H1 (cell line): Measurements from ENCODE around the gene RBMS1. TPM values are rescaled to one million over a fixed set of nuclear protein-coding genes. Genes with fewer than 3 reads are reported as not detected.
A peak's percentile ranks its signal among the peaks of the same experiment; 100 is the strongest.

Source experiments
- CTCF ChIA-PET: fragments of 300-600 bp; sonication (Branson Sonifier 250); formaldehyde crosslinking; loops from one replicate; lab custom pipeline; 2021; ENCODE audit not compliant: partially characterized antibody; lab: Charles Lee
- POLR2A ChIA-PET: fragments of 300-600 bp; sonication (Branson Sonifier 250); formaldehyde crosslinking; loops from one replicate; lab custom pipeline; 2021; ENCODE audit warnings: inconsistent platforms; ENCODE audit not compliant: partially characterized antibody; lab: Charles Lee
- DNase-seq, 2 experiments: peaks; one replicate each; pipeline versions ENCODE4 v3.0.0 to v3.0.0-alpha.2; 2010 to 2022; ENCODE audit warnings: low spot score in 2 of 2, low read depth in 1 of 2, mixed read lengths in 1 of 2
- FAIRE-seq: peaks from 2 replicates; lab custom pipeline; 2011; peaks lifted over from hg19 to GRCh38; lab: Jason Lieb, UNC
- H2AFZ ChIP-seq: 2 replicates; pipeline ENCODE4 v1.8.1; 2012; ENCODE audit warnings: low read length, inconsistent platforms
- H2AK5ac ChIP-seq: 2 replicates; pipeline ENCODE4 v1.6.1; 2013; ENCODE audit warnings: low read depth, low read length
- H2BK120ac ChIP-seq: replicated peaks from 2 replicates; pipeline ENCODE3; 2013; ENCODE audit warnings: low read depth, low read length, inconsistent platforms
- H2BK12ac ChIP-seq: 2 replicates; pipeline ENCODE4 v1.6.1; 2013; ENCODE audit warnings: low read depth, low read length
- H2BK15ac ChIP-seq: 2 replicates; pipeline ENCODE4 v1.6.1; 2013; ENCODE audit warnings: low read length
- H2BK20ac ChIP-seq: 2 replicates; pipeline ENCODE4 v1.6.1; 2013; ENCODE audit warnings: low read length
- H2BK5ac ChIP-seq: 2 replicates; pipeline ENCODE4 v1.6.1; 2013; ENCODE audit warnings: low read depth, low read length
- H3K14ac ChIP-seq: 2 replicates; pipeline ENCODE4 v1.6.1; 2013; ENCODE audit warnings: inconsistent platforms; ENCODE audit not compliant: insufficient read length
- H3K18ac ChIP-seq: 2 replicates; pipeline ENCODE4 v1.6.1; 2013; ENCODE audit warnings: low read length; ENCODE audit errors: extremely low read depth
- H3K23ac ChIP-seq: 2 replicates; pipeline ENCODE4 v1.6.1; 2013; ENCODE audit warnings: inconsistent platforms; ENCODE audit not compliant: insufficient read length
- H3K23me2 ChIP-seq: 2 replicates; pipeline ENCODE4 v1.6.1; 2013; ENCODE audit warnings: low read depth, low read length
- H3K27ac ChIP-seq: 2 replicates; pipeline ENCODE4 v1.6.1; 2011; ENCODE audit warnings: low read depth, low read length, inconsistent platforms
- H3K27me3 ChIP-seq, 4 experiments: replicated peaks in 1 of 4; 1 replicate in 1 of 4; 2 replicates in 3 of 4; pipeline versions ENCODE4 v1.6.1 to v1.8.1; 2011 to 2013; ENCODE audit warnings: low read length in 3 of 4, mild to moderate bottlenecking in 3 of 4, inconsistent platforms in 2 of 4, mixed read lengths in 2 of 4, moderate library complexity in 1 of 4; ENCODE audit not compliant: control insufficient read depth in 3 of 4, insufficient read depth in 3 of 4; ENCODE audit errors: extremely low read depth in 1 of 4
- H3K36me3 ChIP-seq, 4 experiments: 2 replicates each; pipeline versions ENCODE4 v1.6.1 to v1.8.1; 2011 to 2013; ENCODE audit warnings: mild to moderate bottlenecking in 4 of 4, low read length in 3 of 4, moderate library complexity in 2 of 4, control low read depth in 1 of 4, inconsistent platforms in 1 of 4; ENCODE audit not compliant: insufficient read depth in 4 of 4, control insufficient read depth in 2 of 4
- H3K4ac ChIP-seq: replicated peaks from 2 replicates; pipeline ENCODE3; 2013; ENCODE audit warnings: low read length, low read depth, mixed read lengths, inconsistent platforms; ENCODE audit not compliant: insufficient read length
- H3K4me1 ChIP-seq, 4 experiments: replicated peaks in 1 of 4; 1 replicate in 1 of 4; 2 replicates in 3 of 4; pipeline versions ENCODE4 v1.6.1 to v1.8.1; 2011 to 2013; ENCODE audit warnings: low read length in 3 of 4, inconsistent platforms in 2 of 4, mixed read lengths in 1 of 4; ENCODE audit not compliant: insufficient read depth in 4 of 4, control insufficient read depth in 3 of 4
- H3K4me2 ChIP-seq, 2 experiments: 2 replicates each; pipeline versions ENCODE4 v1.6.1 to v1.8.1; 2011 to 2013; ENCODE audit warnings: low read depth in 2 of 2, low read length in 2 of 2, control low read depth in 1 of 2, inconsistent platforms in 1 of 2, mild to moderate bottlenecking in 1 of 2; ENCODE audit not compliant: insufficient read depth in 1 of 2
- H3K4me3 ChIP-seq, 4 experiments: fragments of 200-600, 300-600 bp in 1 of 4; sonication (generic), shearing (Covaris generic), sonication (Bioruptor Twin) in 1 of 4; 2 replicates each; pipeline versions ENCODE4 v1.5.1 to v1.8.1; 2011 to 2016; ENCODE audit warnings: low read length in 4 of 4, low read depth in 3 of 4, control low read depth in 2 of 4, inconsistent platforms in 2 of 4, mild to moderate bottlenecking in 2 of 4, mixed read lengths in 1 of 4, moderate library complexity in 1 of 4; ENCODE audit not compliant: insufficient read depth in 2 of 4; ENCODE audit errors: extremely low read depth in 1 of 4
- H3K56ac ChIP-seq: replicated peaks from 2 replicates; pipeline ENCODE3; 2013; ENCODE audit warnings: low read depth, mild to moderate bottlenecking, mixed read lengths, low read length, inconsistent platforms; ENCODE audit not compliant: insufficient read length
- H3K79me1 ChIP-seq: 2 replicates; pipeline ENCODE4 v1.6.1; 2013; ENCODE audit warnings: low read depth, low read length, control low read depth
- H3K79me2 ChIP-seq, 2 experiments: 2 replicates each; pipeline versions ENCODE4 v1.6.1 to v1.8.1; 2012 to 2013; ENCODE audit warnings: low read length in 2 of 2, mild to moderate bottlenecking in 2 of 2, inconsistent platforms in 1 of 2; ENCODE audit not compliant: insufficient read depth in 2 of 2, control insufficient read depth in 1 of 2
- H3K9ac ChIP-seq, 4 experiments: replicated peaks in 1 of 4; 1 replicate in 1 of 4; 2 replicates in 3 of 4; pipeline versions ENCODE4 v1.6.1 to v1.8.1; 2011 to 2013; ENCODE audit warnings: low read depth in 3 of 4, low read length in 3 of 4, control low read depth in 2 of 4, mild to moderate bottlenecking in 2 of 4, moderate library complexity in 2 of 4, inconsistent platforms in 1 of 4; ENCODE audit errors: extremely low read depth in 1 of 4
- H3K9me3 ChIP-seq, 2 experiments: 2 replicates each; pipeline versions ENCODE4 v1.6.1 to v1.8.1; 2012 to 2013; ENCODE audit warnings: mild to moderate bottlenecking in 2 of 2, moderate library complexity in 2 of 2, control low read depth in 1 of 2, inconsistent platforms in 1 of 2, low read depth in 1 of 2, low read length in 1 of 2, mixed read lengths in 1 of 2; ENCODE audit not compliant: insufficient read depth in 2 of 2
- H4K20me1 ChIP-seq, 2 experiments: replicated peaks in 1 of 2; 2 replicates each; pipeline versions ENCODE3 to v1.8.1; 2011 to 2013; ENCODE audit warnings: inconsistent platforms in 2 of 2, low read length in 2 of 2, mild to moderate bottlenecking in 1 of 2; ENCODE audit not compliant: insufficient read depth in 2 of 2, control insufficient read depth in 1 of 2
- H4K5ac ChIP-seq: 2 replicates; pipeline ENCODE4 v1.6.1; 2013; ENCODE audit warnings: low read length, low read depth, mixed read lengths, inconsistent platforms; ENCODE audit not compliant: insufficient read length
- H4K8ac ChIP-seq: 2 replicates; pipeline ENCODE4 v1.8.0; 2013; ENCODE audit warnings: mild to moderate bottlenecking, moderate library complexity, low read length, inconsistent platforms; ENCODE audit not compliant: insufficient read depth; ENCODE audit errors: extremely low read depth
- H4K91ac ChIP-seq: replicated peaks from 2 replicates; pipeline ENCODE3; 2013; ENCODE audit warnings: low read length, mixed read lengths, inconsistent platforms; ENCODE audit not compliant: insufficient read length
- RAD21 ChIP-seq, 2 experiments: IDR thresholded peaks in 1 of 2; conservative IDR thresholded peaks in 1 of 2; 2 replicates each; pipeline ENCODE4 v1.6.1; 2011; ENCODE audit warnings: low read depth in 2 of 2, low read length in 2 of 2, improper control_type of control experiment in 1 of 2, inconsistent platforms in 1 of 2, mild to moderate bottlenecking in 1 of 2, moderate library complexity in 1 of 2
- RFX5 ChIP-seq: IDR thresholded peaks from 2 replicates; pipeline ENCODE4 v1.6.1; 2011; ENCODE audit warnings: low read depth, low read length, improper control_type of control experiment, borderline replicate concordance
- TBP ChIP-seq: IDR thresholded peaks from 2 replicates; pipeline ENCODE4 v1.6.1; 2011; ENCODE audit warnings: low read depth, low read length, improper control_type of control experiment
- WGBS, 2 experiments: shearing (Covaris generic) in 1 of 2; methylation state at CpG; one replicate each; pipeline versions ENCODE4 v1.1.6 to v1.1.7; 2013 to 2015; ENCODE audit warnings: low lambda C conversion rate in 2 of 2, mixed read lengths in 2 of 2, inconsistent platforms in 1 of 2, low coverage in 1 of 2, missing lambda C conversion rate in 1 of 2; ENCODE audit not compliant: insufficient replicate concordance in 2 of 2, insufficient coverage in 1 of 2, insufficient read length in 1 of 2; ENCODE audit errors: extremely low coverage in 1 of 2, missing lambda C conversion rate in 1 of 2; 5-methylcytosine and 5-hydroxymethylcytosine counted together
- polyA plus RNA-seq, 7 experiments: library from polyadenylated mRNA; depleted of rRNA in 3 of 7; stranded (reverse) in 5 of 7; unstranded in 2 of 7; fragments of >200 nt in 5 of 7; fragments of 200-250 nt in 2 of 7; gene quantifications; 1 replicate in 5 of 7; 2 replicates in 1 of 7; 4 replicates in 1 of 7; pipeline versions ENCODE4 v1.2.1 to v1.2.3, GENCODE V29; 2011 to 2013; ENCODE audit warnings: missing spikeins in 2 of 7, mixed read lengths in 2 of 7
- total RNA-seq: library from RNA; stranded (reverse); fragmentation: NEBNext Ultra II Directional; extraction: Animal tissue kit (Norgen Biotek cat#: 25700); gene quantifications from 2 replicates; pipeline ENCODE4 v1.2.1, GENCODE V29; 2021
- TF ChIP-seq, protein P1 (sequence below), 3 experiments: IDR thresholded peaks; 1 replicate in 2 of 3; 2 replicates in 1 of 3; pipeline versions ENCODE4 v1.5.1 to v1.6.1; 2011; ENCODE audit warnings: low read length in 3 of 3, mild to moderate bottlenecking in 3 of 3, inconsistent platforms in 2 of 3, low read depth in 1 of 3, moderate library complexity in 1 of 3; ENCODE audit not compliant: insufficient read depth in 1 of 3; ENCODE audit errors: control extremely low read depth in 1 of 3

Gene RBMS1
- total and polyA plus RNA-seq, 2 of the 8 experiments (the other 6 are each of a cell fraction or from before 2014, with no cell fraction given), result 53.7 to 60.0 TPM

DNA sequence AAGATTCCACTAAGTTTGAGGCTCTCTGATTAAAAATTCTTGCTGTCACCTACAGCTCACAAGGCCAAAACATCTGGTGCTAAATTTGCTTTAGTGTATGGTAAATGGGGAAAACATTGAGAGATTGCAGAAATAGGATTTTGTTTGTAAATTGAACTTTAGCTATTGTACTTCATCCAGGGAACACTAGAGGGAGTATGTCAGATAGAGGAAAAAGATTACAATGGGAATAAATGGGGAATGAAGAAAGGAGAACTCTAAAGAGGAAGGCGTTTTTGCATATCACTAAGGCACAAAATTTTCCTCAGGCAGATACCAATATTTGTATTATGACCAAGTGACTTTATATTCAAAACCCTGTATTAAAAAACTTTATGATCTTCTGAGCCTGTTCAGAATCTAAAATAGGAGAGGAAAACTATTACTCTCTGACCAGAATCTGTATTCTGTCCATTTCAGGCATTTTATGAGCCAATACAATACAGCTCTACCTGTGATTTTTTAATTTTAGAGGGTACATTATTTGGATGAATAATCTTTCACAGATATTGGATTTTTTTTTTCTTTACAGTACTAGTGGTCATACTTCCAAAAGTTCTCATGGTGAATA lies 241.2 kb downstream of the RBMS1 start:
- Histone ChIP-seq H3K79me1 (no peaks in the 10 kb centered on the region), H3K9me3 (no peaks in the 10 kb centered on the region), H2BK5ac (no peak overlapping the region), H3K9ac (no peak overlapping the region), H3K36me3 (no peaks in the 10 kb centered on the region), H2BK120ac (no peak overlapping the region), H3K23me2 (no peaks in the 10 kb centered on the region), H2AK5ac (no peak overlapping the region), H3K18ac (no peak overlapping the region), H3K27me3 (no peaks in the 10 kb centered on the region), H3K4ac (no peak overlapping the region), H3K4me1 (no peaks in the 10 kb centered on the region), H3K23ac (no peak overlapping the region), H4K20me1 (no peaks in the 10 kb centered on the region), H2BK15ac (no peak overlapping the region), H3K79me2 (no peaks in the 10 kb centered on the region), H3K56ac (no peak overlapping the region), H3K4me3 (no peak overlapping the region), H2AFZ (no peak overlapping the region), H3K14ac (no peak overlapping the region), H4K91ac (no peak overlapping the region), H4K5ac (no peak overlapping the region), H2BK12ac (no peak overlapping the region), H4K8ac (no peak overlapping the region), H3K4me2 (no peak overlapping the region), H3K27ac (no peak overlapping the region), H2BK20ac (no peak overlapping the region)
- FAIRE-seq (no peak), DNase-seq (no peak)
- 23% methylated on average over 1 of the region's 1 CpG; no CpG with 5 or more reads in 1 of the 2 experiments for WGBS, 2 experiments
- no peak for TF ChIP-seq TBP
- TF ChIP-seq, protein P1, sequence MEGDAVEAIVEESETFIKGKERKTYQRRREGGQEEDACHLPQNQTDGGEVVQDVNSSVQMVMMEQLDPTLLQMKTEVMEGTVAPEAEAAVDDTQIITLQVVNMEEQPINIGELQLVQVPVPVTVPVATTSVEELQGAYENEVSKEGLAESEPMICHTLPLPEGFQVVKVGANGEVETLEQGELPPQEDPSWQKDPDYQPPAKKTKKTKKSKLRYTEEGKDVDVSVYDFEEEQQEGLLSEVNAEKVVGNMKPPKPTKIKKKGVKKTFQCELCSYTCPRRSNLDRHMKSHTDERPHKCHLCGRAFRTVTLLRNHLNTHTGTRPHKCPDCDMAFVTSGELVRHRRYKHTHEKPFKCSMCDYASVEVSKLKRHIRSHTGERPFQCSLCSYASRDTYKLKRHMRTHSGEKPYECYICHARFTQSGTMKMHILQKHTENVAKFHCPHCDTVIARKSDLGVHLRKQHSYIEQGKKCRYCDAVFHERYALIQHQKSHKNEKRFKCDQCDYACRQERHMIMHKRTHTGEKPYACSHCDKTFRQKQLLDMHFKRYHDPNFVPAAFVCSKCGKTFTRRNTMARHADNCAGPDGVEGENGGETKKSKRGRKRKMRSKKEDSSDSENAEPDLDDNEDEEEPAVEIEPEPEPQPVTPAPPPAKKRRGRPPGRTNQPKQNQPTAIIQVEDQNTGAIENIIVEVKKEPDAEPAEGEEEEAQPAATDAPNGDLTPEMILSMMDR (IDR thresholded peaks at IDR 0.05; ENCODE audit: control extremely low read depth in 1 of 3, insufficient read depth in 1 of 3, low read depth in 1 of 3, low read length in 3 of 3), result peak in 2 of 3 experiments; percentile 23 to 57; a peak in 2 of 4 replicates
- no peak for TF ChIP-seq RFX5
- peak; percentile 53 to 56 for TF ChIP-seq RAD21 (IDR thresholded peaks at IDR 0.05 in 1 of 2, conservative IDR thresholded peaks at IDR 0.05 in 1 of 2; ENCODE audit: low read depth in 2 of 2, low read length in 2 of 2)
- POLR2A ChIA-PET, result no interaction called here
- CTCF ChIA-PET, result interaction anchor here (0.7 to 5.3 kb wide), 37 partner anchors 9 to 965 kb away, joined by 3 to 46 read pairs (median 4); no protein-coding TSS in a partner anchor
